Stimulated activated CD8-positive, alpha-beta memory T cell treated with anti-CD3 and anti-CD28 coated beads, Interleukin-12 subunit alpha, Interleukin-12 subunit beta, amount 100 ng/mL, for 4 hours (primary cell): ENCODE measurements around the gene CNOT11.
"Not testable (repeated sequence)": the region's sequence is repeated elsewhere in the genome, so short reads cannot be mapped to it uniquely, and the experiment has no call there.

Experiments used
- DNase-seq: peaks from one replicate; pipeline ENCODE4 v3.0.0-alpha.2; 2020; ENCODE audit warnings: low read depth

The CNOT11 gene

DNA sequence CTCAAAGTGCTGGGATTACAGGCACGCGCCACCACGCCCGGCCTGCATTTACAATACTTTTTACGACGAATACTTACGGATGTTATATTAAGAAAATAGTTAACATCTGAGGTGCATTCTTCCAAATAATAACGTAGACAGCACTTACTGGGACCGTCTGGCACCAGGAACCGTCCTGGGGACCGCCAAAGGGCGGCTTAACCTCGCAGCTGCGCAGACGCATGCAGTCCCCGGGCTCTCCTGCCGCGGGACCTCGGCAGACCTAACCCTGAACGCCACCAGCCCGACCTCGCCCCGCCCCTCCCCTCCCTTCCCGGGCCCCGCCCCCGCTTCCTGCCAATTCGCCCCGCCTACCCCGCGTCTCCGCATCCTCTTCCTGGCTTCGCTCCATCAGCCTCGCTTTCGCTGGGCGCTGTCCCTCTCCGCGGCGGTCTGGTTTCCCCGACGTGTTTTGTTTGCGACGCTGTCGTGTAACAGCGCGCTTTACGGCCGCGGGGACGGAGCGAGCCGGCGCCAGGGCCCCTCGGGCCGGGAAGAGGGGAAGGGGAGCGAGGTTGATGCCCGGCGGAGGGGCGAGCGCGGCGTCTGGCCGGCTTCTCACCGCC lies at the start of gene CNOT11:
Gene CNOT11, plus strand, starts transcription at position 479 of the 605 bp plus-strand sequence. Its CDS starts 79 bp downstream, at position 558.
- DNase-seq: peak; percentile 97

DNA sequence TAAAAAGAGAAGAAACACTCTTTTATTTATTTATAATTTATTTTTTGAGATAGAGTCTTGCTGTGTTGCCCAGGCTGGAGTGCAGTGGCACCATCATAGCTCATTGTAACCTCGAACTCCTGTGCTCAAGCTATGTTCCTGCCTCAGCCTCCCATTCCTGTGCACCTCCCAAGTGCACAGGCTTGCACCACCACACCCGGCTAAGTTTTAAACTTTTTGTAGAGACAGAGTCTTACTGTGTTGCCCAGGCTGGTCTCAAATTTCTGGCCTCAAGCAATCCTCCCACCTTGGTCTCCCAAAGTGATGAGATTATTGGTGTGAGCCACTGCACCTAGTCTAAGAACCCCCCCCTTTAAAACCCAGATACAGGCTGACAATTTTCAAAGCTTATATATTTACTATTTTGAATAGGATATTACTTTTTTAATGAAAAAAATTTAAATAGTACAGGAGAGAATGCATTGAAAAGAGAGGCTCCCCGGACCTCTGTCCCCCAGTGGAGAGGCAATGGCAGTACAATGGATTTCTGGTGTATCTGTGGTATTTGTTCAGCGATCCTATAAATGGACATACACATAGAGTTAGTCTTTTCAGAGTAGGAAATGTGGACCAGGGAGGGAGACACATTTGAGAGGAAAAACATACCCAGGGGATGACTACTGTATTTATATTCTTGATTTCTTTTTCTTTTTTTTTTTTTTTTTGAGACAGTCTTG lies 48.1 kb upstream of the CNOT11 start:
- no peak for DNase-seq

DNA sequence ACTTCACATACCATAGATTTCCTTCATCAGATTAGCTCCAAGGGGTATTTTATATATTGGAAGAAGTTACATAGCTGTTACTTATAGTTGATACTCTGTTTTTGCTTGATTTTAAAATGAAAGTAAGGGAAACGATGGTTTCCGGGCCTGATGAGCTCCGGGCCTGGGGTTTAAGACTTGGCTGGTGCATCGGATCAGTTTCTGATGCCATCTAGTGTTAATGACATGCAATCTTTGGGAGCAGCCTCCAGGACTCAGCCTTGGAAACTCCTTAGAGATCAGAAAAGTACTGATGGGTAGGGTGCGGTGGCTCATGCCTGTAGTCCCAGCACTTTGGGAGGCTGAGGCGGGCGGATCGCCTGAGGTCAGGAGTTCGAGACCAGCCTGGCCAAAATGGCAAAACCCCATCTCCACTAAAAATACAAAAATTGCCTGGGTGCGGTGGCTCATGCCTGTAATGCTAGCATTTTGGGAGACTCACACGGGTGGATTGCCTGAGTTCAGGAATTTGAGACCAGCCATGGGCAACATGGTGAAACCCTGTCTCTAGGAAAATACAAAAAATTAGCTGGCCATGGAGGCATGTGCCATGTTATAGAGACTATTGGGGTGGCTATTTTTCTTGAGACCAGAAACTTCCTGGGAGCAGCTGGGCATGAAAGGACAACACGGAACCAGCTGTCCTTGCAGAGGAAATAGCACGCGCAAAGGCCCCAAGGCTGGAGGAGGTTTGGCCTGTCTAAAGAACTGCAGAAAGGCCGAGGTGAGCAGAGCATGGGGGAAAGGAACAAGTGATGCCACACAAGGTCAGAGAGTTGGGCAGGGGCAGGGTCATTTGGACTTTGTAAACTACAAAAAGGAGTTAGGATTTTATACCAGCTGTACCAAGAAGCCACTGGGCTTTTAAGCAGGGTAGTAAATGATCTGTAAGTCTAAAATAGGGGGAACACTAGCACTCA lies 46.9 kb upstream of the CNOT11 start:
- no peak for DNase-seq

DNA sequence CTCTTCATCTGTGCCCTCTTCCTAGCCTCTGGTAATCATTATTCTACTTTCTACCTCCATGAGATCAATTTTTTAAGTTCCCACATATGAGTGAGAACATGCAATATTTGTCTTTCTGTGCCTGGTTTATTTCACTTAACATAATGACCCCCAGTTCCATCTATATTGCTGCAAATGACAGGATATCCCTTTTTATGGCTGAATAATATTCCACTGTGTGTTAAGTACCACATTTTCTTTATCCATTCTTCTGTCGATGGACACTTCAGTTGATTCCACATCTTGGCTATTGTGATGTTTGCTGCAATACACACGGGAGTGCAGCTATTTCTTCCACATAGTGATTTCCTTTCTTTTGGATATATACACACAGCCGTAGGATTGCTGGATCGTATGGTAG lies 43.9 kb upstream of the CNOT11 start:
- DNase-seq: no peak

DNA sequence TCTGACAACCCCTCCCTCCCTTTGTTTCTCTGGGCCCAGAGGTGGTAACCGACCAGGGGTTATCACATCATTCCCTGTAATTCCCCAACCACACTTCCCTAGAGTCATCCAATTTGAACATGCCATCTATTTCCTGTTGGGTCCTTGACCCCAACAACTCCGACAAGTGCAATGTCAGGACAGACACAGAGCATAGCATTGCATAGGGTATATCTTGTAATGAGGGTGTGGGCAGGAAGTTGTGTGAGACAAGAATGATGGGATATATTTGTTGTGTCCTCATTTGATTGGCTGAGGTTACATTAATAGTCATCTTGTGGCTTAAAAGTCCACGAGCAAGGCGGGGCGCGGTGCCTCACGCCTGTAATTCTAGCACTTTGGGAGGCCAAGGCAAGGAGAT lies 33.4 kb upstream of the CNOT11 start:
- DNase-seq: no peak

DNA sequence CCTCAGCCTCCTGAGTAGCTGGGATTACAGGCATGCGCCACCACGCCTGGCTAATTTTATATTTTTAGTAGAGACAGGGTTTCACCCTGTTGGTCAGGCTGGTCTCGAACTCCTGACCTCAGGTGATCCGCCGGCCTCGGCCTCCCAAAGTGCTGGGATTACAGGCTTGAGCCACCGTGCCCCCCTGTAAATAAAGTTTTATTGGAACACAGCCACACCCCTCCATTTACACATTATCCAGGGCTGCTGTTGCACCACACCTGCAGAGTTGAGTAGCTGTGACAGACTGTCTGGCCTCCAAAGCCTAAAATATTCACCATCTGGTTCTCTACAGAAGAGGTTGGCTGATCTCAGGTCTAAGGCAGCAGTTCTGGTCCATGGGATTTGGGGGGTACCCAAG lies 32.6 kb upstream of the CNOT11 start:
- not testable (repeated sequence) for DNase-seq

DNA sequence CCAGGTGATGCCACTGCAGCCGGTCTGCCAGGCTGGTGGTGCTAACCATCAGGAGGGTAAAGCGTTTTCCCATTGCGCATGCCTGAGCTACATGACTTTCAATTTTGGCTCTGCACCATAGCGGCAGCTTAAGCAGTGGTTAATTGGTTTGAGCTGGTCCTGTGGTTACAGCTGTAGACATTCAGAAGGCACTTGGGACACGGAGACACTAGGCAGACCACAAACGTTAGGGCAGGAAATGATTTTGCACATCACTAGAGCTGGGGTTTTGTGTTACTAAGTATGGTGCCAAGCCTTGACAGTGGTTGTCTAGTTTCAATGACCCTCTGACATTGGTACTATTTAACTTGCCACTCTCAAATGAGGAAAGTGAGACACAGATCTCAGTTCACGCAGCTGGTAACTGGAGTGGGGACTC lies 28.9 kb upstream of the CNOT11 start:
- peak; percentile 15 for DNase-seq

DNA sequence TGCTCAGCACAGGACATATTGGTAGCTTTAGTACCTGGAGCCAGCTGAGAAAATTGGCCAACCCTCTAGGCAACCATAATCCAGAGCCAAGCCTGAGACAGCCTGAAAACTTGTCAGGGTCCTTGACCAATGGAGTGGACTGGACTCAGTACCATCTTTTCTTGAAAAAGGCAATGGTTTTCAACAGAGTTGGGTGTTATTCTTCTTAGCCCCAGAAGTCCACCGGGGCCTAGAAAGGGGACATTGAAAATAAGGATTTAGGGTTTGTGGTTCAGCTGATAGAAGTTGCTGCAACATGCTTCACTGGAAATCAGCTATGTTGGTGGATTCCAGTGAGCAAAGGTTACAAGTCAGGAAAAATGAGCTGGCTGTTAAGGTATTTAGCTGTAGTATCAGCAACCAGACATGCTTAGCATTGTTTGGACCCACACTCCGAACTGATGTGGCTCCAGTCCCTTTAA lies 22.1 kb upstream of the CNOT11 start:
- DNase-seq: no peak

DNA sequence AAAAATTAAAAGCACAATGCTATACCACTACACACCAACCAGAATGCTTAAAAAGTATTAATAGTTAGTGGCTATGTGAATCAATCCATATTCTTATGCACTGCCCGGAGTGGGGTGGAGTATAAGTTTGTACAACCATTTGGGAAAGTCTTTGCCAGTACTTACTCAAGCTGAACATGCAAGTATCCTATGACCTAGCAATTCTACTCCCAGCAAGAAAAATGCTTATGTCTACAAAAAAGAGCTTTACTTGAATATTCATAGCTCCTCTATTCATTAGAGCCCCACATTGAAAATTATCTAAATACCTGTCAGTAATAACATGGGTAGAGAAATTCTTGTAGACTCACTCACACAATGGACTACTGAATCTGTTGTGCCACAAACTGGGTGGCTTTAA lies 21.4 kb upstream of the CNOT11 start:
- DNase-seq: no peak

DNA sequence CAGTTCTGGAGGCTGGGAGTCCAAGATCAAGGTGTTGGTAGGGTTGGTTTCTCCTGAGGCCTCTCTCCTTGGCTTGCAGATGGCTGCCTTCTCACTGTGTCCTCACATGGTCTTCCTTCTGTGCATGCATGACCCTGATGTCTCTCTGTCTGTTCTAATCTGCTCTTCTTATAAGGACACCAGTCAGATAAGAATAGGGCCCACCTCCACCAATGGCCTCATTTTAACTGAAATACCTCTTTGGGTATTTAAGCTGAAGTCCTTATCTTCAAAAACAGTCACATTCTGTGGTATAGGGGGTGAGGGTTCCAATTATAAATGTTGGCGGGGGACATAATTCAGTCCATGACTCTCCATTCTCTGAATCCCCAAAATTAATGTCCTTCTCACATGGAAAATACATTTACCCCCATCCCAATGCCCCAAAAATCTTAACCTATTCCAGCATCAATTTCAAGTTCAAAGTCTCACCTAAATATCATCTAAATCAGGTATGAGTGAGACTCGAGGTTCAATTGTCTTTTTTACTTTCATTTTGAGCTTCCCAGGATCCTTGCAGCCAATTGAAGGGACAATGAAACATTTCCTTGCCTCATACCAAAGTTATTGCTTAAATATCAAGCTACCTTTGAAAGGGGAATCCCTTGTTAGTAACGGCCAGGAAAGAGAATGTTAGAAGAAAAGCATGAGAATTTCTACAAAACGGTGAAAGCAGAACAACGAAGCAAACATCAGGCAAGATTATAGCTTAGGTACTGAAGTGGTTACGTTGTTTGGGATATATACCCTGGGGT lies 20.6 kb upstream of the CNOT11 start:
- DNase-seq: no peak

DNA sequence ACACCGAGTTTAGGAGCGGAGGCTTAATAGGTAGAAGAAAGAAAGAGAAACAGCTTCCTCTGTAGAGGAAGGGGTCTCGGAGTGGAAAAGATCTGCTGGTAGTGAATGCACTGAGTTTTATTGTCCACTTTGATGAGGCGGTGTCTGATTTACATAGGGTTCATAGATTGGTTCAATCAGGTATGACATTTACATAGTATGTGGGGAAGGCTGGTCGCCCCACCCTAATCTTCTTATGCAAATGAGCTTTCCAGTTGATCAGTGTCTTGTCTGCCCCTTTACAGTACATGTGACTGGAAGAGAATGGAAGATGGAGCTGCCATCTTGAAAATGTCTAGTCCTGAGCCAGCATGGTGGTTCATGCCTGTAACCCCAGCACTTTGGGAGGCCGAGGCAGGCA lies 19.9 kb upstream of the CNOT11 start:
- DNase-seq: no peak

DNA sequence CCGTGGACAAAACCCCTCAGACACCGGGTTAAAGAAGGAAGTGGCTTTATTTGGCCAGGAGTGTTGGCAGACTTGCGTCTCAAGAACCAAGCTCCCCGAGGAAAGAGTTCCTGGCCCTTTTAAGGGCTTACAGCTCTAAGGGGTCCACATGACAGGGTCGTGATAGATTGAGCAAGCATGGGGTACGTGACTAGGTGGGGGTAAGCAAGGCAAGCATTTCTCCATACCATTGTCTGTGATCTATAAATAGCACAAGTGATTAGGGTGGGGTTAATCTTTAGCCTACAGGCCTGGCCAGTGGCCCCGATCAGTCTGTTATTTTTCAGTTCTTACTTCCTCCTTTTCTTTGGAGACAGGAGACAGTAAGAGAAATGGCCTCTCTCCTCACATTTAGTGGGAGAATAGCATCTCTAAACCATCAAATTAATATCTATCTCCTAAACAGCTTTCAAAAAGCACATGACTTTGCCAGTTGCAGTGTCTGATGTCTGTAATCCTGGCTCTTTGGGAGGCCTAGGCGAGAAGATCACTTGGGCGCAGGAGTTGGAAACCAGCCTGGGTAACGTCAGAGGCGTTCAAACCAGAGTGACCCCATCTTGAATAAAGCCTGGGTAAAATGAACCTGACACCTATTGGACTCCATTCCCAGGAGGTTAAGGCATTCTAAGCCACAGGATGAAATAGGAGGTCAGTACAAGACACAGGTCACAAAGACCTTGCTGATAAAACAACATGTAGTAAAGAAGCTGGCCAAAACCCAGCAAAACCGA lies 18.3 kb upstream of the CNOT11 start:
- no peak for DNase-seq

DNA sequence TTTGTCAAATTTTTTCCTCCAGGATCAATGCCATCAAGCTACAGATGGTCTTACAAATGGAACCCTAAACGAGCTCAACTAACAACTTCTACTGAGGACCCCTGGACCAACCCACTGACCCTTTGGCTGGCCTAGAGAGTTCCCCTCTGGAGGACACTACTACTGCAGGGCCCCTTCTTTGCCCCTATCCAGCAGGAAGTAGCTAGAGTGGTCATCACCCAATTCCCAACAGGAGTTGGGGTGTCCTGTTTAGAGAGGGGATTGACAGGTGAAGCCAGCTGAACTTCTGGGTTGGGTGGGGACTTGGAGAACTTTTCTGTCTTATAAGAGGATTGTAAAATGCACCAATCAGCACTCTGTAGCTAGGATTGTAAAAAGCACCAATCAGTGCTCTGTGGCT lies 16.7 kb upstream of the CNOT11 start:
- DNase-seq: not testable (repeated sequence)

DNA sequence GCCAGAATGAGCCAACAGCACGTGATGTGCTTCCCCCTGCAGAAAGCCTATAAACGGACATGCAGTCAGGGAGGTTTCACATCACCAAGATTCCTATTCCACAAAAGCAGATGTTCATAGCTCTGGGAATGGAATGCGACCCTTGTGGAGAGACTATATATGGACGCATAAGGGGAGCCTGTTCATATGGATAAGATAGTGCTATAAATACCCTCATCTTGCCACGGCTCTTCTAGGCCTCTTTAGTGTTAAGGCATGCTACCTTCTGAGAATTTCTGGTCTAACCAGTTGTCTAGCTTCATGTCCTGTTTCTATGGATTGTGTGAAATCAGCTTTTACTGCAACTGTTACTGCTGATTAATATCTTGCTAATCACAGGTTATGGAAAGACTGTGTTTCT lies 14.7 kb upstream of the CNOT11 start:
- not testable (repeated sequence) for DNase-seq

DNA sequence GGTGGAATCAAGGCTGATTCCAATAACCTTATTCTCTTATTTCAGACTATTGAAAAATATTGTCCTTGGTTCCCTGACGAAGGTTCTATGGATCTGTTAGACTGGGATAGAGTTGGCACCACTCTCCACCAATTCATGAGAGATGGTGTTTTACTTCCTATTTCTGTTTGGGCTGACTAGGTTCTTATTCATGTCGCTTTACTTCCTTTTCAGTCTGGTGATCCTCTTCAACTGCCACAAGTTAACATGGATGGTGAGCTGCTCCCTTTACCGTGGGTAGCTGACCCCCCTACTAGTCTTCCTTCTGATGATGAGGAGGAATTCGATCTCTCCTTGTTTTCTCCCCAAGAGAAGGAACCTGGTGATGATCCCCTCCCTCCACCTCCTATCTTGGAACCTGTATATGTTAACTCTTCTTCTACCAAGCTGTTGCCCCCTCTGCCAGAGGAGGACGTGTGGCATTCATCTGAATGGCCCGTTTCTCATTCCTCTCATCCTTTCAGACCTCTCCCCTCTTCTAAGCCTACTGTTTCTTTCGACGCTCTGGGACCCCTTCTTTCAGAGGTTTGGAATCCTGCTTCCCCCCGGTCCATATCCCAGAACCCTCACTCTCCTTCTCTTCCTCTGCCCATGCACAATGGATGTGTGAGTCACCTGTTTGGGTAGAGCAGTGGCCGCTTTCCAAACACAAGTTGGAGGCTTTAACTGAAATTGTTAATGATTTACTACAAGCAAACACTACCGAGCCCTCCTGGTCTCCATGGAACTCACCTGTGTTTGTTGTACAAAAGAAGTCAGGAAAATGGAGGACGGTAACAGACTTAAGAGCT lies 13.5 kb upstream of the CNOT11 start:
- no peak for DNase-seq

DNA sequence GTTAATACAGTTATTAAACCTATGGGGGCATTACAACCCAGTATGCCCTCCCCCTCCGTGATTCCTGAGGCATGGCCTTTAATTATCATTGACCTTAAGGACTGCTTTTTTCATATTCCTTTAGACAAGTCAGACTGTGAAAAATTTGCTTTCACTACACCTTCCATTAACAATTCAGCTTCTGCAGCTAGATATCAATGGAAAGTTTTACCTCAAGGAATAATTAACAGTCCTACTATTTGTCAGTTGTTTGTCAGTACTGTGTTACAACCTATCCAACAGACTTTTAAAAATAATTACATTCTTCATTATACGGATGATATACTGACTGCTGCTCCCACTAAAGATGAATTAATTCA lies 12.9 kb upstream of the CNOT11 start:
- not testable (repeated sequence) for DNase-seq

DNA sequence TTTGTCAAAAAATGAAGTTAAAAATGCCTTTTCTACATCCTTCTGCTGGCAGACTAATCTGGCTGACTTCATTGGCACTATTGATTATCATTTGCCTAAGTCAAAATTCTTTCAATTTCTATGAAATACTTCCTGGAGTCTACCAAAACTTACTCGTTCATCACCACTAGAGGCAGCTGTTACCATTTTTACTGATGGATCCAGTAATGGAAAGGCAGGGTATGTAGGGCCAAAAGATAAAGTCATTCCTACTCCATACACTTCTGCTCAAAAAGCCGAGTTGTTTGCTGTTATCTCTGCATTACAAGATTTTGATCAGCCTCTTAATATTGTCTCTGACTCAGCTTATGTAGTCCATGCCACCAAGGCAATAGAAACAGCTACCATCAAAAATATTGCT lies 12.0 kb upstream of the CNOT11 start:
- not testable (repeated sequence) for DNase-seq

DNA sequence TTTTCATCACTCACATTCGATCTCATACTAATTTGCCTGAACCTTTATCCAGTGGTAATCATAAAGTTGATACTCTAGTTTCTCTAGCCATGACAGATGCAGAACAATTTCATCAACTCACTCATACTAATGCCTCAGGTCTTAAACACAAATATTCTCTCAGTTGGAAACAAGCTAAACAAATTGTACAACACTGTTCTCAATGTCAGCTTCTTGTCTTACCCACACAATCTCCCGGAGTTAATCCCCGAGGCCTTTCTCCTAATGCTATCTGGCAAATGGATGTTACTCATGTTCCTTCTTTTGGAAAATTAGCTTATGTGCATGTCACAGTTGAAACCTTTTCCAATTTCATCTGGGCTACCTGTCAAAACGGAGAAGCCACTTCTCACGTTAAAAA lies 11.5 kb upstream of the CNOT11 start:
- DNase-seq: no peak

DNA sequence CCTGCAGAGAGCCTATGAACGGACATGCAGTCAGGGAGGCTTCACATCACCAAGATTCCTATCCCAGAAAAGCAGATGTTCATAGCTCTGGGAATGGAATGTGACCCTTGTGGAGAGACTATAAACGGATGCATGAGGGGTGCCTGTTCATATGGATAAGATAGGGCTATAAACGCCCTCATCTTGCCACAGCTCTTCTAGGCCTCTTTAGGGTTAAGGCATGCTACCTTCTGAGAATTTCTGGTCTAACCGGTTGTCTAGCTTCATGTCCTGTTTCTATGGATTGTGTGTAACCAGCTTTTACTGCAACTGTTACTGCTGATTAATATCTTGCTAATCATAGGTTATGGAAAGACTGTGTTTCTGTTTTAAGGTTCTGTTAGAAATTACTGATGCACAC lies 8.3 kb upstream of the CNOT11 start:
- not testable (repeated sequence) for DNase-seq

DNA sequence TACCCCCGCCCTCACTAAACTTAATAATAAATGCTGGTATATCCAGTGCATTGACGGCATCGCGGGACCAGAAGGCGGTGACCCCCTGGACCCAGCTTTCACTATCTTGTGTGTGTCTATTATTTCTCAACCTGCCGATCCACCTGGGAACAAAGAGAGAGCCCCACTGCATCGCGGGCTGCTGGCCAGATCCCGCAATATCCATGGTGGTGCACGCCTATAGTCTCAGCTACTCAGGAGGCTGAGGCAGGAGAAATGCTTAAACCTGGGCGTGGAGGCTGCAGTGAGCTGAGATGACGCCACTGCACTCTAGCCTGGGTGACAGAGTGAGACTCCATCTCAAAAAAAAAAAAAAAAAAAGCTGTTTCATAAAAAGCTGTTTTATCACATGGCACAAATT lies 7.8 kb upstream of the CNOT11 start:
- DNase-seq: not testable (repeated sequence)
